ENCODE data around the gene GARS1. TPM values are rescaled to one million over a fixed set of nuclear protein-coding genes. Genes with fewer than 3 reads are reported as not detected.
A peak's percentile ranks its signal among the peaks of the same experiment; 100 is the strongest.

Gene GARS1
- total RNA-seq, 1 donor from 2014 or later: 517 TPM

DNA sequence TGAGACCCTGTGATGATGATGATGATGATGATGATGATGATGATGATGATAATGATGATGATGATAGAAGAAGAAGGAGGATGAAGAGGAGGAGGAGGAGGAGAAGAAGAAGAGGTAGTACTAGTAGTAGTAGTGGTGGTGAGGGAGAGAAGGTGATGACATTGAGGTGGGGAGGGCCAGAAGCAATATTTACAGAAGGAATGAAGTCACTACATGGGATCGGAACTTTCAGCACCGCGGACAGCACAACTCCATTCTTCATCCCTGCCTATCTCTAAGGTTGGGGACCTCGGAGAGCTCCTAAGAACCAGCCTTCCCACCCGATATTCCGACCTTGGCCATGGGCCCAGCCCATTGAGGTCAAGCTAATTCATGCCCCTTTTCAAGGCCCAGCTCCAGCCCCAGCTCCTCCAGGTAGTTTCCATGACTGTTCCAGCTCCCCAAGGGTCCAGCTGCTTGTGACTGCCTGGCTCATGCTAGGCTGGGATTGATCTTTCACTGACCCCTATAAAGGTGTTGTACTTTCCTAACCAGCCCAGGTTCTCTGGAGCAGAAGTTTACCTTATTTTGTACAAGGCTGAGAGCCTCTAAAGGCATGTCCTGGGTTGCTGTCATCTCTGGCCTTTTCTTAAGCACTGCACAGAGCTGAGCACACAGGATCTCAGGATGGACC, 77.3 kb downstream of the GARS1 start:
- H3K27me3 Mint-ChIP-seq (ENCODE audit: low read depth, unreplicated experiment): peaks cover 74% of the 10 kb centered on the region
- H3K27ac Mint-ChIP-seq (ENCODE audit: unreplicated experiment): no peak overlapping the region
- no peak overlapping the region for H3K27ac ChIP-seq (ENCODE audit: low read depth, low read length)
- no peaks in the 10 kb centered on the region for H3K9me3 ChIP-seq (ENCODE audit: insufficient read depth, low read depth, low read length)
- no peaks in the 10 kb centered on the region for H3K36me3 ChIP-seq (ENCODE audit: insufficient read depth, low read length)
- no peak overlapping the region for H3K4me2 ChIP-seq (ENCODE audit: low read length)
- H3K9ac ChIP-seq (ENCODE audit: low read length): no peak overlapping the region
- TF ChIP-seq, protein P1, sequence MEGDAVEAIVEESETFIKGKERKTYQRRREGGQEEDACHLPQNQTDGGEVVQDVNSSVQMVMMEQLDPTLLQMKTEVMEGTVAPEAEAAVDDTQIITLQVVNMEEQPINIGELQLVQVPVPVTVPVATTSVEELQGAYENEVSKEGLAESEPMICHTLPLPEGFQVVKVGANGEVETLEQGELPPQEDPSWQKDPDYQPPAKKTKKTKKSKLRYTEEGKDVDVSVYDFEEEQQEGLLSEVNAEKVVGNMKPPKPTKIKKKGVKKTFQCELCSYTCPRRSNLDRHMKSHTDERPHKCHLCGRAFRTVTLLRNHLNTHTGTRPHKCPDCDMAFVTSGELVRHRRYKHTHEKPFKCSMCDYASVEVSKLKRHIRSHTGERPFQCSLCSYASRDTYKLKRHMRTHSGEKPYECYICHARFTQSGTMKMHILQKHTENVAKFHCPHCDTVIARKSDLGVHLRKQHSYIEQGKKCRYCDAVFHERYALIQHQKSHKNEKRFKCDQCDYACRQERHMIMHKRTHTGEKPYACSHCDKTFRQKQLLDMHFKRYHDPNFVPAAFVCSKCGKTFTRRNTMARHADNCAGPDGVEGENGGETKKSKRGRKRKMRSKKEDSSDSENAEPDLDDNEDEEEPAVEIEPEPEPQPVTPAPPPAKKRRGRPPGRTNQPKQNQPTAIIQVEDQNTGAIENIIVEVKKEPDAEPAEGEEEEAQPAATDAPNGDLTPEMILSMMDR (IDR thresholded peaks at IDR 0.05; ENCODE audit: insufficient read depth, low read depth, low read length): no peak
- TF ChIP-seq EZH2 (IDR thresholded peaks at IDR 0.05; ENCODE audit: insufficient read depth, low read length): no peak
- no peak overlapping the region for H2AFZ ChIP-seq (ENCODE audit: low read depth, low read length)
- H3K36me3 Mint-ChIP-seq (ENCODE audit: low read depth, unreplicated experiment): peaks cover 3% of the 10 kb centered on the region
- H3K4me1 Mint-ChIP-seq (ENCODE audit: low read depth, unreplicated experiment): no peaks in the 10 kb centered on the region
- no peak overlapping the region for H3K4me3 ChIP-seq (ENCODE audit: insufficient read depth, low read depth, low read length)
- H3K4me1 ChIP-seq (ENCODE audit: insufficient read depth, low read length): no peaks in the 10 kb centered on the region
- no peaks in the 10 kb centered on the region for H4K20me1 ChIP-seq (ENCODE audit: insufficient read depth, low read length)
- H3K4me3 Mint-ChIP-seq (ENCODE audit: unreplicated experiment): no peak overlapping the region
- H3K27me3 ChIP-seq (ENCODE audit: insufficient read depth, low read length): peaks cover 11% of the 10 kb centered on the region
- H3K79me2 ChIP-seq (ENCODE audit: insufficient read depth, low read length): no peaks in the 10 kb centered on the region
- no peak for FAIRE-seq
- H3K9me3 Mint-ChIP-seq (ENCODE audit: unreplicated experiment): peaks cover 6% of the 10 kb centered on the region
- DNase-seq (ENCODE audit: low read depth): peak; percentile 62

- no peak for TF ChIP-seq EZH2 (IDR thresholded peaks at IDR 0.05; ENCODE audit: insufficient read depth, low read length)
- TF ChIP-seq, protein P1 (IDR thresholded peaks at IDR 0.05; ENCODE audit: insufficient read depth, low read depth, low read length): no peak
- Histone ChIP-seq H3K4me2 (ENCODE audit: low read length) (no peak overlapping the region), H3K9me3 (ENCODE audit: insufficient read depth, low read depth, low read length) (no peaks in the 10 kb centered on the region), H3K79me2 (ENCODE audit: insufficient read depth, low read length) (no peaks in the 10 kb centered on the region), H4K20me1 (ENCODE audit: insufficient read depth, low read length) (no peaks in the 10 kb centered on the region), H3K9ac (ENCODE audit: low read length) (no peak overlapping the region), H3K27ac (ENCODE audit: low read depth, low read length) (no peak overlapping the region), H3K36me3 (ENCODE audit: insufficient read depth, low read length) (no peaks in the 10 kb centered on the region), H3K4me1 (ENCODE audit: insufficient read depth, low read length) (no peaks in the 10 kb centered on the region), H2AFZ (ENCODE audit: low read depth, low read length) (no peak overlapping the region), H3K27me3 (ENCODE audit: insufficient read depth, low read length) (peaks cover 21% of the 10 kb centered on the region), H3K4me3 (ENCODE audit: insufficient read depth, low read depth, low read length) (no peak overlapping the region)
- Mint-ChIP-seq H3K4me3 (ENCODE audit: unreplicated experiment) (no peak overlapping the region), H3K9me3 (ENCODE audit: unreplicated experiment) (peaks cover 11% of the 10 kb centered on the region), H3K27ac (ENCODE audit: unreplicated experiment) (no peak overlapping the region), H3K4me1 (ENCODE audit: low read depth, unreplicated experiment) (no peaks in the 10 kb centered on the region), H3K27me3 (ENCODE audit: low read depth, unreplicated experiment) (peaks cover 81% of the 10 kb centered on the region), H3K36me3 (ENCODE audit: low read depth, unreplicated experiment) (peaks cover 3% of the 10 kb centered on the region)
- FAIRE-seq (no peak), DNase-seq (ENCODE audit: low read depth) (no peak)
Observed at GRCh38 chr7:30674420-30674819, 79.7 kb downstream of the GARS1 start.

- no peak overlapping the region for H2AFZ ChIP-seq (ENCODE audit: low read depth, low read length)
- Mint-ChIP-seq H3K4me3 (ENCODE audit: unreplicated experiment) (no peak overlapping the region), H3K9me3 (ENCODE audit: unreplicated experiment) (peaks cover 11% of the 10 kb centered on the region), H3K4me1 (ENCODE audit: low read depth, unreplicated experiment) (no peaks in the 10 kb centered on the region), H3K27ac (ENCODE audit: unreplicated experiment) (no peak overlapping the region), H3K27me3 (ENCODE audit: low read depth, unreplicated experiment) (peaks cover 81% of the 10 kb centered on the region), H3K36me3 (ENCODE audit: low read depth, unreplicated experiment) (peaks cover under 1% of the 10 kb centered on the region)
- no peak overlapping the region for H3K4me2 ChIP-seq (ENCODE audit: low read length)
- no peak for DNase-seq (ENCODE audit: low read depth)
- peaks cover 26% of the 10 kb centered on the region for H3K27me3 ChIP-seq (ENCODE audit: insufficient read depth, low read length)
- no peak overlapping the region for H3K4me3 ChIP-seq (ENCODE audit: insufficient read depth, low read depth, low read length)
- FAIRE-seq: no peak
- no peak overlapping the region for H3K9ac ChIP-seq (ENCODE audit: low read length)
- no peaks in the 10 kb centered on the region for H3K36me3 ChIP-seq (ENCODE audit: insufficient read depth, low read length)
- no peaks in the 10 kb centered on the region for H4K20me1 ChIP-seq (ENCODE audit: insufficient read depth, low read length)
- no peak overlapping the region for H3K27ac ChIP-seq (ENCODE audit: low read depth, low read length)
- no peaks in the 10 kb centered on the region for H3K4me1 ChIP-seq (ENCODE audit: insufficient read depth, low read length)
- no peaks in the 10 kb centered on the region for H3K9me3 ChIP-seq (ENCODE audit: insufficient read depth, low read depth, low read length)
- H3K79me2 ChIP-seq (ENCODE audit: insufficient read depth, low read length): no peaks in the 10 kb centered on the region
- TF ChIP-seq, protein P1 (IDR thresholded peaks at IDR 0.05; ENCODE audit: insufficient read depth, low read depth, low read length): no peak
- TF ChIP-seq EZH2 (IDR thresholded peaks at IDR 0.05; ENCODE audit: insufficient read depth, low read length): no peak
Observed at GRCh38 chr7:30674876-30675275, 80.2 kb downstream of the GARS1 start.
